Measurements from ENCODE around the gene PAF1. TPM values are rescaled to one million over a fixed set of nuclear protein-coding genes. Genes with fewer than 3 reads are reported as not detected.

The PAF1 gene
- polyA plus RNA-seq, 4 donors = 66.5 to 70.6 (median 68.6) TPM

DNA sequence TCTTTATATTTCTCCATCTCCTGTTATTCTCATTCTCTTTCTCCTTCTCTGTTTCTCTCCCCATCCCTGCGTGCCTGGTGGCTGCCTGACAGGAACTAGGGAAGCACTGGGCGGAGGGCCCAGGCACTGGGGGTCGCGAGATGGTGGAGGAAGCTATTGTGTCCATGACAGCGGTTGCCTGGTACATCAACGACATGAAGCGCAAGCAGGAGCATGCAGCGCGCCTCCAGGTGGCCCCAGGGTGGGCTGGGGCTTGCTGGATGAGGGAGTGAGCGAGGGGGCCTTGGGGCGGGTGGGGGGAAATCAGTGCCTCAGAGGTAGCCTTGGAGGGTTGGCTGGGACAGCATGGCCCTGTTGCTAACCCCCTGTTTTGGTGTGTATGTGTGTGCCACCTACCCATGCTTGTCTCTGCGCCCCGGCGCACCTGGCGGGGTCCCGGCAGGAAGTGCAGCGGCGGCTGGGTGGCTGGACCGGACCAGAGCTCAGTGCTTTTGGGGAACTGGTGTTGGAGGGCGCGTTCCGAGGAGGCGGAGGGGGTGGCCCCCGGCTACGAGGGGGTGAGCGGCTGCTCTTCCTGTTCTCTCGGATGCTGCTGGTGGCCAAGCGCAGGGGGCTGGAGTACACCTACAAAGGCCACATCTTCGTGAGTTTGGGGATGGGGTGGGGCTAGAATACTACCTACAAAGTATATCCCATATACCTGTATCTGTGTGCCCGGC, 26.7 kb upstream of the PAF1 start:
- no peak for DNase-seq (ENCODE audit: low read depth in 4 of 4, low spot score in 3 of 4)

GRCh38 chr19:39416152-39417120, 25.5 kb upstream of the PAF1 start:
- DNase-seq (ENCODE audit: low read depth in 4 of 4, low spot score in 3 of 4) = no peak

GRCh38 chr19:39415111-39416046, 24.5 kb upstream of the PAF1 start:
- DNase-seq (ENCODE audit: low read depth in 4 of 4, low spot score in 3 of 4) = no peak

GRCh38 chr19:39413911-39414608, 23.2 kb upstream of the PAF1 start:
- DNase-seq (ENCODE audit: low read depth in 4 of 4, low spot score in 3 of 4) = no peak

DNA sequence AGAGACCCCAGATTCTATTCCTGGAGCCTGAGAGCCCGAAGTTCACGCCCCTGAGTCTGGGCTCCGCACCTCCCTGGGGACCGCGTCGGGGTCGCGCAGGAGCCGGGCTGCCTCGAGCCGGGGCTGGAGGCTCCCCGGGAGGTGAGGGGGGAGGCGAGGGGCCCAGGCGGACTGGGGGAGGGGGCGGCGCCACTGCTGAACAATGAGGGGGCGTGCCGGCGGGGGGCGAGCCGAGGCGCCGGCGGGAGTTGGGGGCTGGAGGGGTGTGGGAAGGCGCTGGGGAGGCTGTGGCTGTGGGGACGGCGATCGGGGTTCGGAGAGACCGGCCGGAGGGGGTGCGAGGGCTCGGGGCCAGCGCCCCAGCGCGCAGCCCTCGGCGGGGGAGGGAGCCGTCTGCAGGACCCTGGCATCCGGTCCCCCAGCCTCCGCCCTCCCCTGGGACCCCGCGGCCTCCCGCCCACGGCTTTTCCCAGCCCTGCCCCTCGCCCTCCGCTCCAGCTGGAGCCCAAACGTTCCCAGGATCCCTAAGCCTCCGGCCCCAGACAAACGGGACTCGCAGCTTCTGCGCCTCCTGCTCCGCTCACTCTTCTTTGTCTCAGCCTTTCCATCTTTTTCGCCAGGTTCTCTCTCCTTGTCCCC, 22.5 kb upstream of the PAF1 start:
- DNase-seq (ENCODE audit: low read depth in 4 of 4, low spot score in 3 of 4) = peak in 1 of 4 donors; percentile 59

DNA sequence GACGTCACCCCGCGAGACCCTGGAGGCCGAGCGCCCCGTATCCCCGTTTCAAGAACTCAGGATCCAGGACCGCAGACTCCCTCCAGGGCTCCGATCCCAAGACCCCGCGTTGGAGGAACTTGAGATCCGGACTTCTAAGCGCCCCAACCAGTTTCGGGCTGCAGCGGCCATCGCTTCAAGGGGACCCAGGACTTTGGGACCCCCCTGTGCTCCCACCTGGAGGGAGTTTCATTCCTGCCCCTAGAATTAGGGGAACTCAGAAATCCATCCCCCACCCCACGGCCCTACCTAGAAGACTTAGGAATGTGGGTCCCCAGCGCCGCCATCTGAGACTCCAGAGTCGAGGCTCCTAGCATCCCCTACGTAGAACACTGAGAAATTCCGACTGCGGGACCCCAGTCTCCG, 22.0 kb upstream of the PAF1 start:
- peak in 1 of 4 donors; percentile 57 for DNase-seq (ENCODE audit: low read depth in 4 of 4, low spot score in 3 of 4)

DNA sequence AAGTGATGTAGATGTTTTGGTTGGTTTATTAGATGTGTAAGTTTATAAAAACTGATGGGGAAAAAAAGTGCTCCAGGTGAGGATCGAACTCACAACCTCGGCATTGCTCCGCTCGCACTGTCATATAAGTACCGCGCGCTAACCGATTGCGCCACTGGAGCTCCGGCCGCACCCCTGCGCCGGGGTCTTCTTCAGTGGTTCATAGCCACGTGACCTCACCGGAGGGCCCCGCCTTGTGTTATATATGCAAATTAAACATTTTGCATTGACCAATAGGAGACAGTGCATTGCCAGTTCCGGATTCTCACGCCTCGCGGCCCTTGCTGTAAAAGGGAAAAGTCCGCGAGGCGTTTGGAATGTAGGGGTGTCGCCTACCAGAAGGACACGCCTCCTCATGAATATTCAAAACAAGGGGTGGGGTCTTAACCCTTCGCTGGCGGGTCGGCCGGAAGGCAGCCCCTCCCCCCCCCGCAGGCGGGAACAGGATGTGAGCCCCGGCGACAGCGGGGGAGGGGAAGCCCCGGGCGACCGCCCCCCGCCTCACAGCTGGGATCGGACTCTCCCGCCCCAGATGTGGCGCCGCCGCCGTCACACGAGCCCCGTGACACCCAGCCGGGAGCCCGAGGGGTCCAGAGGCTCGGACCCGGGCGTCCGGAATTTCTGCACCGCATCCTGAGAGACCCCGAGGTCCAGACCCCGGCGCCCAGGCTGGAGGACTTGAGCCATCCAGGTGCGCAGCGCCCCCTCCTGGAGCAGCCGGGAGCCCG, 21.4 kb upstream of the PAF1 start, which contains the start of gene PLEKHG2:
Gene PLEKHG2, plus strand, starts transcription at position 570 of the 767 bp plus-strand sequence. CDS start 1,418 bp downstream, outside the sequence.
- DNase-seq (ENCODE audit: low read depth in 4 of 4, low spot score in 3 of 4) = peak in 3 of 4 donors; percentile 97 to 99 (median 99)

- DNase-seq (ENCODE audit: low read depth in 4 of 4, low spot score in 3 of 4) = peak in 3 of 4 donors; percentile 73 to 82 (median 81)
Observed at GRCh38 chr19:39411832-39412099, 20.9 kb upstream of the PAF1 start.

- DNase-seq (ENCODE audit: low read depth in 4 of 4, low spot score in 3 of 4) = no peak
Observed at GRCh38 chr19:39411081-39411831, 20.4 kb upstream of the PAF1 start.

DNA sequence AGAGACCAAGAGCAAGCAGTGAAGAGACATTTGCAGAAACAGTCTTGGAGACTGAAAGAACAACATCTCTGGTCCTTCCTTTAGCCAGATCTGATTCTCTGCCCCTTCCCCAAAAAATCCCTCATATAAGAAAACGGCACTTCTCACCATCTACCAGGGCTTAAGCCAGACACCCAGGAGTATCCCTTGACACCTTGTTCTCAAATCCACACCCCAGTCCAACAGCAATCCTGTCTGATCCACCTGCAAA, 19.9 kb upstream of the PAF1 start:
- DNase-seq (ENCODE audit: low read depth in 4 of 4, low spot score in 3 of 4) = no peak

DNA sequence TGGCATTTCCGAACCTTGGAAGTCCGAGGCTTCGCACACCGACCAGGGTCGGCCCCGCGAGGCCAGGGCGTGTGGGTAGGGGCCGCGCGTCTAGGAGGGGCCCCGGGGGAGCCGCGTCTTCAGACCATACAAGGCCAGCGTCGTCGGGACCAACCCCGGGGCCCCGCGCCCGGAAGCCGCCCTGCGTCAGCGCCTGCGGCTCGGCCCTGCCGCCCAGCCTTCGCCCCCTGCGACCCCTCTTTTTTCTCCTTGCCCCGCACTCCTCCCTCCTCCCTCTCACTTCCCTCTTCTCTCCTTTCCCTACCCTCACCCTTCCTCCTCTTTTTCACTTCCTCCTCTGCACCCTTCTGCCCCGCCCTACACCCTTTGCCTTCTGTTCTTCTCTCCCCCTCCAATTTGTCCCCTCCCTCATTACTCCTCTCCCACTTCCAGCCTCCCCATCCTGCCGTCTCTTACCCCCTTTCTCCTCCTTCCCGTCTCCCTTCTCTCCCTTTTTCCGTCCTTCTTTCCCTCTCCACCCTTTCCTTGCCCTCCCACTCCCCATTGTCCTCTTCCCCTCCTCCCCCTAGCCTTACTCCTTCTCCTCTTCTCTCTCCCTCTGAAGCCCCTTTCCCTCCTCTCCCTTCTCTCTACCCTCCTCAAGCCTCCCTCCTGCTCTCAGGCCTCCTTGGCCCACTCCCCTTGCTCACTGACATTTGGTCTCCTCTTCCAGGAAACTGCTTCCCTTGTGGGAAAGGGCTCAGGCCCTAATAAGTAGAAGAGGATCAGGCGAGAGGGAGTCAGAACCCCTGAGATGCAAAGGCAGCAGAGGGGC, 19.3 kb upstream of the PAF1 start:
- DNase-seq (ENCODE audit: low read depth in 4 of 4, low spot score in 3 of 4) = no peak

DNA sequence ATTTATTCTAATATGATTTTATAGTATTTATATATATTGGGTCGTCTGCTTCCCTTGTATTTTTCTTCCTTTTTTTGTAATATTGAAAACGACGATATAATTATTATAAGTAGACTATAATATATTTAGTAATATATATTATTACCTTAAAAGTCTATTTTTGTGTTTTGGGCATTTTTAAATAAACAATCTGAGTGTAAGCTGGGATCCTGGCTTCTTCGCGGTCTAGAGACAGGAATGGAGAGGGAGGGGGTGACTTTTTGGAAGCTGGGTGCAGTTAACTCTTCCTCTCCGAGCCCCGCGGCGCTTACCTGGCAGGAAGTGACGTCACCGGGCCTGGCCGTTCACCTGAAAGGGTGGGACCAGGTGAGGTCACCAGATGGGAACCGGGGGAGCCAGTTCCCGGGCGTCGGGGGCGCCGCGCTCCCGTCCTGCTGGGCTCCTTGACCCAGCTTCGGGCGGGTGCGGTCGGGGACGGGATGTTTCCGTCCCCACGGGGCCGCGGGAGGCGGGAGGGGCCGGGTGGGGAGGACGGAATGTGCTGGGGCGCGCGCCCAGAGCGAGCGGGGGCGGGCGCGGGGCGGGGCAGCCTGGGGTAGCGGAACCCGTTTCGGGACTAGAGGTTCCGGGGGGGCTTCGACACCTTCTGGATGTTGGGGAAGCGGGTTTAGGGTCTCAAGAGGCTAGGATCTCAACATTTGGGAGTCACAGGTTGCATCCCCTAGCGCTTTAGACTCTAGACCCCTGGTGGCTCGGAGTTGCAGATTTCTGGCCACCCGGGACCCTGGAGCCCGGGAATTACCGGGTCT, 18.5 kb upstream of the PAF1 start:
- peak in 1 of 4 donors; percentile 52 for DNase-seq (ENCODE audit: low read depth in 4 of 4, low spot score in 3 of 4)

DNA sequence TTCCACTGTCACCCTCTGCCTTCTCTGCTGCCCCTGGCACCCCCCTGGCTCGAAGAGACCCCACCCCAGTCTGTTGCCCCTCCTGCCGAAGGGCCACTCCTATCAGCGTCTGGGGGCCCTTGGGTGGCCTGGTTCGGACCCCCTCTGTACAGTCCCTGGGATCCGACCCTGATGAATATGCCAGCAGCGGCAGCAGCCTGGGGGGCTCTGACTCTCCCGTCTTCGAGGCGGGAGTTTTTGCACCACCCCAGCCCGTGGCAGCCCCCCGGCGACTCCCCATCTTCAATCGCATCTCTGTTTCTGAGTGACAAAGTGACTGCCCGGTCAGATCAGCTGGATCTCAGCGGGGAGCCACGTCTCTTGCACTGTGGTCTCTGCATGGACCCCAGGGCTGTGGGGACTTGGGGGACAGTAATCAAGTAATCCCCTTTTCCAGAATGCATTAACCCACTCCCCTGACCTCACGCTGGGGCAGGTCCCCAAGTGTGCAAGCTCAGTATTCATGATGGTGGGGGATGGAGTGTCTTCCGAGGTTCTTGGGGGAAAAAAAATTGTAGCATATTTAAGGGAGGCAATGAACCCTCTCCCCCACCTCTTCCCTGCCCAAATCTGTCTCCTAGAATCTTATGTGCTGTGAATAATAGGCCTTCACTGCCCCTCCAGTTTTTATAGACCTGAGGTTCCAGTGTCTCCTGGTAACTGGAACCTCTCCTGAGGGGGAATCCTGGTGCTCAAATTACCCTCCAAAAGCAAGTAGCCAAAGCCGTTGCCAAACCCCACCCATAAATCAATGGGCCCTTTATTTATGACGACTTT, 17.7 kb upstream of the PAF1 start:
- DNase-seq (ENCODE audit: low read depth in 4 of 4, low spot score in 3 of 4) = no peak

GRCh38 chr19:39407660-39408391, 16.9 kb upstream of the PAF1 start:
- DNase-seq (ENCODE audit: low read depth in 4 of 4, low spot score in 3 of 4) = no peak

DNA sequence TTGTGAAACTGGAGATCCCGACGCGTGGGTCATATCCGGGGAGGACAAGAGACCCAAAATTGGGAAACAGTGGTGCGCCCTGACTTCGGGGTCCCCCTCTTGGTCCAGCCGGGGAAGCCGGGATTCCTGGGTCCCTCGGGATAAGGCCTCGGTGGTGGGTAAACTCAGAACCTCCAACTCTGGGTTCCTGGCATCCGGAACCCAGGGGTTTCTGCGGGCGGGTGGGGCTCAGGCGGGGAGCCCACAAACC, 16.4 kb upstream of the PAF1 start:
- no peak for DNase-seq (ENCODE audit: low read depth in 4 of 4, low spot score in 3 of 4)
